GM18517 (cell line): ENCODE data around the gene AGPS.
"Not testable (repeated sequence)": the region's sequence is repeated elsewhere in the genome, so short reads cannot be mapped to it uniquely, and the experiment has no call there.

ENCODE experiments used
- ATAC-seq: cut with Tn5 transposase; IDR thresholded peaks from one replicate; pipeline ENCODE4 v1.9.1; 2021; ENCODE audit warnings: mild to moderate bottlenecking, moderate library complexity; ENCODE audit not compliant: unreplicated experiment

AGPS gene

GRCh38 chr2:177466337-177467195 lies 74.0 kb downstream of the AGPS start:
- no peak for ATAC-seq

- no peak for ATAC-seq
These were observed 75.1 kb downstream of the AGPS start for GRCh38 chr2:177467646-177468045.

GRCh38 chr2:177471990-177472389 lies 79.4 kb downstream of the AGPS start:
- ATAC-seq, result no peak

- no peak for ATAC-seq
These were observed 81.7 kb downstream of the AGPS start for GRCh38 chr2:177474301-177474700.

- ATAC-seq, result no peak
These were observed 82.4 kb downstream of the AGPS start for GRCh38 chr2:177474998-177475397.

- no peak for ATAC-seq
These were observed 84.3 kb downstream of the AGPS start for GRCh38 chr2:177476897-177477296.

- no peak for ATAC-seq
These were observed 85.5 kb downstream of the AGPS start for GRCh38 chr2:177478029-177478428.

- ATAC-seq, result no peak
These were observed 86.3 kb downstream of the AGPS start for GRCh38 chr2:177478907-177479306.

- ATAC-seq, result no peak
These were observed 89.6 kb downstream of the AGPS start for GRCh38 chr2:177482195-177482594.

GRCh38 chr2:177483531-177483930 lies 91.0 kb downstream of the AGPS start:
- no peak for ATAC-seq

GRCh38 chr2:177484180-177484795 lies 91.7 kb downstream of the AGPS start:
- ATAC-seq, result no peak

- not testable (repeated sequence) for ATAC-seq
These were observed 93.1 kb downstream of the AGPS start for GRCh38 chr2:177485657-177486056.

- no peak for ATAC-seq
These were observed 97.2 kb downstream of the AGPS start for GRCh38 chr2:177489719-177490301.

GRCh38 chr2:177495945-177496344 lies 103.4 kb downstream of the AGPS start:
- ATAC-seq, result no peak

GRCh38 chr2:177496921-177497320 lies 104.3 kb downstream of the AGPS start:
- ATAC-seq, result no peak

GRCh38 chr2:177501186-177501585 lies 108.6 kb downstream of the AGPS start:
- no peak for ATAC-seq

GRCh38 chr2:177506505-177506904 lies 113.9 kb downstream of the AGPS start:
- ATAC-seq, result no peak

GRCh38 chr2:177506998-177507397 lies 114.4 kb downstream of the AGPS start:
- ATAC-seq, result no peak

- ATAC-seq, result no peak
These were observed 124.4 kb downstream of the AGPS start for GRCh38 chr2:177516824-177517544.

GRCh38 chr2:177518754-177519153 lies 126.2 kb downstream of the AGPS start:
- ATAC-seq, result no peak

- ATAC-seq, result no peak
These were observed 127.1 kb downstream of the AGPS start for GRCh38 chr2:177519534-177520115.
